Natural killer cell (primary cell): Measurements from ENCODE around the gene SKA2. TPM values are rescaled to one million over a fixed set of nuclear protein-coding genes. Genes with fewer than 3 reads are reported as not detected.

ENCODE experiments used
- ATAC-seq, 3 donors: fragments of 150-1000 bp in 2 of 3; fragments of 200-7000 bp in 1 of 3; cut with Tn5 transposase; 1 replicate in 1 of 3; 2 replicates in 2 of 3; pipeline ENCODE4 v1.10.0; 2021; ENCODE audit warnings: mild to moderate bottlenecking in 2 of 3, moderate library complexity in 2 of 3
- DNase-seq, 2 donors: peaks; one replicate each; pipeline versions ENCODE4 v3.0.0 to v3.0.0-alpha.2; 2013 to 2021; ENCODE audit warnings: mixed read lengths in 1 of 2
- H3K27ac ChIP-seq: one replicate; pipeline ENCODE4 v1.5.1; 2013; ENCODE audit warnings: mild to moderate bottlenecking, low read length
- H3K27me3 ChIP-seq: one replicate; pipeline ENCODE4 v1.6.1; 2013; ENCODE audit warnings: low read length; ENCODE audit not compliant: control insufficient read depth, insufficient read depth
- H3K36me3 ChIP-seq: one replicate; pipeline ENCODE4 v1.6.1; 2013; ENCODE audit warnings: low read length; ENCODE audit not compliant: control insufficient read depth, insufficient read depth
- H3K4me1 ChIP-seq: one replicate; pipeline ENCODE4 v1.6.1; 2013; ENCODE audit warnings: low read length; ENCODE audit not compliant: control insufficient read depth, insufficient read depth
- H3K4me3 ChIP-seq: one replicate; pipeline ENCODE4 v1.5.1; 2013; ENCODE audit warnings: low read length
- H3K9me3 ChIP-seq: one replicate; pipeline ENCODE4 v1.6.1; 2013; ENCODE audit warnings: low read length; ENCODE audit not compliant: control insufficient read depth, insufficient read depth
- H3K27ac Mint-ChIP-seq, 2 donors: one replicate each; pipeline ENCODE4 v1.8.0; 2022; ENCODE audit warnings: mild to moderate bottlenecking in 2 of 2, mixed read lengths in 2 of 2, moderate library complexity in 1 of 2
- H3K27me3 Mint-ChIP-seq, 2 donors: one replicate each; pipeline ENCODE4 v1.8.0; 2022; ENCODE audit warnings: low read depth in 2 of 2, mixed read lengths in 2 of 2
- H3K36me3 Mint-ChIP-seq: one replicate; pipeline ENCODE4 v1.8.0; 2022; ENCODE audit warnings: mixed read lengths
- H3K4me1 Mint-ChIP-seq, 2 donors: one replicate each; pipeline ENCODE4 v1.8.0; 2022; ENCODE audit warnings: mixed read lengths in 2 of 2
- H3K4me3 Mint-ChIP-seq: one replicate; pipeline ENCODE4 v1.8.0; 2022; ENCODE audit warnings: mild to moderate bottlenecking, moderate library complexity, mixed read lengths
- H3K9me3 Mint-ChIP-seq, 2 donors: one replicate each; pipeline ENCODE4 v1.8.0; 2022; ENCODE audit warnings: mixed read lengths in 2 of 2
- WGBS: methylation state at CpG from one replicate; pipeline ENCODE4 v1.1.7; 2013; ENCODE audit warnings: missing lambda C conversion rate; ENCODE audit not compliant: insufficient coverage; 5-methylcytosine and 5-hydroxymethylcytosine counted together
- intact Hi-C: fragments of 100-400 bp; cut with micrococcal nuclease; formaldehyde crosslinking; loops from one replicate; pipeline ENCODE4 v1.14.2; 2022
- total RNA-seq, 4 donors: library from RNA; stranded (reverse); fragments of 120-200 nt in 1 of 4; gene quantifications; one replicate each; pipeline versions ENCODE4 v1.2.3 to v1.2.4, GENCODE V29; 2013 to 2022
- TF ChIP-seq, protein P1 (sequence below): fragments of 200-600 bp; IDR thresholded peaks from one replicate; pipeline ENCODE4 v1.8.0; 2022; ENCODE audit warnings: antibody characterized with exemption

SKA2 gene
- total RNA-seq, 3 donors from 2014 or later (not counting 1 experiment from before 2014, with no cell fraction given): 13.4 to 26.5 (median 17.8) TPM

GRCh38 chr17:59073972-59074371 lies 81.0 kb downstream of the SKA2 start:
- no peaks in the 10 kb centered on the region for H3K4me1 ChIP-seq
- TF ChIP-seq, protein P1, sequence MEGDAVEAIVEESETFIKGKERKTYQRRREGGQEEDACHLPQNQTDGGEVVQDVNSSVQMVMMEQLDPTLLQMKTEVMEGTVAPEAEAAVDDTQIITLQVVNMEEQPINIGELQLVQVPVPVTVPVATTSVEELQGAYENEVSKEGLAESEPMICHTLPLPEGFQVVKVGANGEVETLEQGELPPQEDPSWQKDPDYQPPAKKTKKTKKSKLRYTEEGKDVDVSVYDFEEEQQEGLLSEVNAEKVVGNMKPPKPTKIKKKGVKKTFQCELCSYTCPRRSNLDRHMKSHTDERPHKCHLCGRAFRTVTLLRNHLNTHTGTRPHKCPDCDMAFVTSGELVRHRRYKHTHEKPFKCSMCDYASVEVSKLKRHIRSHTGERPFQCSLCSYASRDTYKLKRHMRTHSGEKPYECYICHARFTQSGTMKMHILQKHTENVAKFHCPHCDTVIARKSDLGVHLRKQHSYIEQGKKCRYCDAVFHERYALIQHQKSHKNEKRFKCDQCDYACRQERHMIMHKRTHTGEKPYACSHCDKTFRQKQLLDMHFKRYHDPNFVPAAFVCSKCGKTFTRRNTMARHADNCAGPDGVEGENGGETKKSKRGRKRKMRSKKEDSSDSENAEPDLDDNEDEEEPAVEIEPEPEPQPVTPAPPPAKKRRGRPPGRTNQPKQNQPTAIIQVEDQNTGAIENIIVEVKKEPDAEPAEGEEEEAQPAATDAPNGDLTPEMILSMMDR: no peak
- no peaks in the 10 kb centered on the region for H3K9me3 ChIP-seq
- DNase-seq (no peak), ATAC-seq (no peak)
- no peak overlapping the region for H3K27ac ChIP-seq
- H3K9me3 Mint-ChIP-seq: no peaks in the 10 kb centered on the region
- peaks cover 33% of the 10 kb centered on the region for H3K36me3 ChIP-seq
- peaks cover 14% of the 10 kb centered on the region for H3K36me3 Mint-ChIP-seq
- H3K4me3 ChIP-seq: no peak overlapping the region
- no peaks in the 10 kb centered on the region for H3K4me1 Mint-ChIP-seq
- no peaks in the 10 kb centered on the region for H3K27me3 ChIP-seq
- intact Hi-C loops: no loop called here
- H3K27ac Mint-ChIP-seq: no peak overlapping the region
- no peak overlapping the region for H3K4me3 Mint-ChIP-seq
- WGBS: 100% methylated on average over 1 of the region's 1 CpG
- no peaks in the 10 kb centered on the region for H3K27me3 Mint-ChIP-seq

GRCh38 chr17:59069856-59070255 lies 85.1 kb downstream of the SKA2 start:
- 100% methylated on average over 1 of the region's 1 CpG for WGBS
- Histone ChIP-seq H3K4me1 (no peaks in the 10 kb centered on the region), H3K36me3 (peaks cover 35% of the 10 kb centered on the region), H3K27me3 (no peaks in the 10 kb centered on the region), H3K27ac (no peak overlapping the region), H3K4me3 (no peak overlapping the region), H3K9me3 (no peaks in the 10 kb centered on the region)
- ATAC-seq (no peak), DNase-seq (no peak)
- H3K27me3 Mint-ChIP-seq: no peaks in the 10 kb centered on the region
- H3K27ac Mint-ChIP-seq: no peak overlapping the region
- intact Hi-C loops: no loop called here
- H3K4me1 Mint-ChIP-seq: no peaks in the 10 kb centered on the region
- H3K36me3 Mint-ChIP-seq: peaks cover 12% of the 10 kb centered on the region
- no peak overlapping the region for H3K4me3 Mint-ChIP-seq
- no peaks in the 10 kb centered on the region for H3K9me3 Mint-ChIP-seq
- TF ChIP-seq, protein P1: no peak

DNA sequence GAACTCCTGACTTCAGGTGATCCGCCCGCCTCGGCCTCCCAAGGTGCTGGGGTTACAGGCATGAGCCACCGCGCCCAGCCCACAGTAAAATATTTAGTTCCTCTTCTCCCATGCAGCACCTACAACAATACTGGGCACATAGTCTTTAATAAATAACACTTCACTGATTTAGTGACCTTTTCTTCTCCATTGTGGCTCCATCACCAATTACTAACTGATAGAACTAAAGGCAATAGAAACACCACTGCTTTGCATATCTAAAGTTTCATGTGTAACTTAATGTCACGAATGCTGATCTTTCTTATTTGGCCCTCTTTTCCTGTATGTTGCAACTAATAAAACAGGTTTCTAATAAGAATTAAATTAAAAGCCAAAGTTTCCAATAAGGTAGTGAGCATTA lies 87.2 kb downstream of the SKA2 start:
- H3K4me3 Mint-ChIP-seq: no peak overlapping the region
- H3K36me3 Mint-ChIP-seq: peaks cover 12% of the 10 kb centered on the region
- Histone ChIP-seq H3K27ac (no peak overlapping the region), H3K4me1 (no peaks in the 10 kb centered on the region), H3K4me3 (no peak overlapping the region), H3K27me3 (no peaks in the 10 kb centered on the region), H3K9me3 (no peaks in the 10 kb centered on the region), H3K36me3 (peaks cover 33% of the 10 kb centered on the region)
- TF ChIP-seq, protein P1: no peak
- no peaks in the 10 kb centered on the region for H3K27me3 Mint-ChIP-seq
- 98% methylated on average over 5 of the region's 6 CpGs for WGBS
- no peaks in the 10 kb centered on the region for H3K9me3 Mint-ChIP-seq
- intact Hi-C loops: no loop called here
- ATAC-seq: no peak
- no peak for DNase-seq
- no peaks in the 10 kb centered on the region for H3K4me1 Mint-ChIP-seq
- H3K27ac Mint-ChIP-seq: no peak overlapping the region

DNA sequence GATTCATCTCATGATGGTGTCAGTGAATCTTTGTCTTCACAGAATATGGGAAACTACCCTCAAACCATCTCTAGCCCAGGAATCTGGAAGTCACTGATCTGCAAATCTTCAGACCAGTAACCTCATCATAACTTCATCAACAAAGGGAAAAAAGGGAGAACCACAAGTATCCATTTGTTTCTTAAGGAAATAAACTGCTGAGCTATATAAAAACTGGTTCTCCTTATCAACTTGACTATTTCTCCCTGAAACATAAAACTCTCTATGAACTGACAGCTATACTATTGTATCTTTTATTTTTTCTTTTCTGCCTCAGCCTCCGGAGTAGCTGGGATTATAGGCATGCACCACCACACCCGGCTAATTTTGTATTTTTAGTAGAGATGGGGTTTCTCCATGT lies 87.6 kb downstream of the SKA2 start:
- no peak overlapping the region for H3K4me3 Mint-ChIP-seq
- DNase-seq (no peak), ATAC-seq (no peak)
- intact Hi-C loops: no loop called here
- peaks cover 12% of the 10 kb centered on the region for H3K36me3 Mint-ChIP-seq
- Histone ChIP-seq H3K9me3 (no peaks in the 10 kb centered on the region), H3K4me1 (no peaks in the 10 kb centered on the region), H3K36me3 (peaks cover 33% of the 10 kb centered on the region), H3K27me3 (no peaks in the 10 kb centered on the region), H3K27ac (no peak overlapping the region), H3K4me3 (no peak overlapping the region)
- H3K4me1 Mint-ChIP-seq: no peaks in the 10 kb centered on the region
- TF ChIP-seq, protein P1: no peak
- H3K27ac Mint-ChIP-seq: no peak overlapping the region
- no peaks in the 10 kb centered on the region for H3K9me3 Mint-ChIP-seq
- H3K27me3 Mint-ChIP-seq: no peaks in the 10 kb centered on the region
- WGBS: 100% methylated on average over 1 of the region's 2 CpGs
